ENCODE results near the gene DGKD.

GRCh38 chr2:233462826-233463470, 108.7 kb downstream of the DGKD start:
- TF ChIP-seq POLR2AphosphoS5 (IDR thresholded peaks at IDR 0.05; ENCODE audit: low read depth, low read length) (no peak), SIN3A (IDR thresholded peaks at IDR 0.05; ENCODE audit: borderline replicate concordance, insufficient read depth, low read length) (no peak), REST (IDR thresholded peaks at IDR 0.05; ENCODE audit: insufficient read depth in 1 of 2, low read depth in 2 of 2, low read length in 2 of 2) (no peak), TAF1 (IDR thresholded peaks at IDR 0.05; ENCODE audit: borderline replicate concordance, insufficient read depth, low read length) (no peak), FOXP2 (optimal IDR thresholded peaks at IDR 0.05; ENCODE audit: borderline replicate concordance, extremely low read depth, extremely low read length, insufficient read depth) (no peak)
